Smooth muscle cell (in vitro differentiated cells): Measurements from ENCODE around the gene EML4. TPM values are rescaled to one million over a fixed set of nuclear protein-coding genes. Genes with fewer than 3 reads are reported as not detected.
"Not testable (repeated sequence)": the region's sequence is repeated elsewhere in the genome, so short reads cannot be mapped to it uniquely, and the experiment has no call there.

Experiments
- DNase-seq: peaks from one replicate; lab custom pipeline; 2025; ENCODE audit not compliant: unreplicated experiment; lab: John Stamatoyannopoulos, UW
- H2AFZ ChIP-seq: fragments of 200-600 bp; sonication (generic); 2 replicates; pipeline ENCODE4 v1.6.0; 2016; ENCODE audit warnings: antibody characterized with exemption, low read depth, mild to moderate bottlenecking
- H3F3A ChIP-seq: fragments of 200-600 bp; sonication (generic); 2 replicates; pipeline ENCODE4 v1.6.0; 2017; ENCODE audit warnings: antibody characterized with exemption, low read depth
- H3K27ac ChIP-seq: fragments of 200-600 bp; sonication (generic); 2 replicates; pipeline ENCODE4 v1.5.1; 2016; ENCODE audit warnings: low read depth, mild to moderate bottlenecking
- H3K27me3 ChIP-seq: fragments of 200-600 bp; sonication (generic); 2 replicates; pipeline ENCODE4 v1.6.1; 2016; ENCODE audit warnings: low read depth, mild to moderate bottlenecking
- H3K36me3 ChIP-seq: fragments of 200-600 bp; sonication (generic); 2 replicates; pipeline ENCODE4 v1.5.1; 2016; ENCODE audit warnings: low read depth
- H3K4me1 ChIP-seq: fragments of 200-600 bp; sonication (generic); 2 replicates; pipeline ENCODE4 v1.5.1; 2016; ENCODE audit warnings: low read depth
- H3K4me2 ChIP-seq: fragments of 200-600 bp; sonication (generic); 2 replicates; pipeline ENCODE4 v1.6.0; 2016; ENCODE audit warnings: mild to moderate bottlenecking
- H3K4me3 ChIP-seq: fragments of 200-600 bp; sonication (generic); 2 replicates; pipeline ENCODE4 v1.5.1; 2016; ENCODE audit warnings: mild to moderate bottlenecking
- H3K79me2 ChIP-seq: fragments of 200-600 bp; sonication (generic); 2 replicates; pipeline ENCODE4 v1.6.0; 2016; ENCODE audit warnings: low read depth, mild to moderate bottlenecking
- H3K9ac ChIP-seq: fragments of 200-600 bp; sonication (generic); 2 replicates; pipeline ENCODE4 v1.6.0; 2016; ENCODE audit warnings: low read depth
- H3K9me3 ChIP-seq: fragments of 200-600 bp; sonication (generic); replicated peaks from 2 replicates; pipeline ENCODE4 v1.5.1; 2016; ENCODE audit warnings: low read depth
- H4K20me1 ChIP-seq: fragments of 200-600 bp; sonication (generic); 2 replicates; pipeline ENCODE4 v1.6.0; 2016; ENCODE audit warnings: low read depth
- CTCF ChIP-seq: fragments of 200-600 bp; sonication (generic); IDR thresholded peaks from 2 replicates; pipeline ENCODE4 v1.5.1; 2017; ENCODE audit warnings: borderline replicate concordance, mild to moderate bottlenecking, antibody characterized with exemption; ENCODE audit not compliant: insufficient read depth, poor library complexity, severe bottlenecking
- WGBS: methylation state at CpG from one replicate; pipeline ENCODE4 v1.1.7; 2016; ENCODE audit warnings: low lambda C conversion rate; 5-methylcytosine and 5-hydroxymethylcytosine counted together
- polyA plus RNA-seq: library from polyadenylated mRNA; unstranded; fragments of >200 nt; fragmentation: Nextera tagmentation; extraction: Ambion mirVana; gene quantifications from 2 replicates; pipeline ENCODE4 v1.2.1, GENCODE V29; 2016
- total RNA-seq: library from RNA; depleted of rRNA; stranded (reverse); fragments of >200 nt; gene quantifications from 2 replicates; pipeline ENCODE4 v1.2.3, GENCODE V29; 2014

The EML4 gene
- total and polyA plus RNA-seq, 2 experiments from 2014 or later, result 33.6 to 46.2 TPM

DNA sequence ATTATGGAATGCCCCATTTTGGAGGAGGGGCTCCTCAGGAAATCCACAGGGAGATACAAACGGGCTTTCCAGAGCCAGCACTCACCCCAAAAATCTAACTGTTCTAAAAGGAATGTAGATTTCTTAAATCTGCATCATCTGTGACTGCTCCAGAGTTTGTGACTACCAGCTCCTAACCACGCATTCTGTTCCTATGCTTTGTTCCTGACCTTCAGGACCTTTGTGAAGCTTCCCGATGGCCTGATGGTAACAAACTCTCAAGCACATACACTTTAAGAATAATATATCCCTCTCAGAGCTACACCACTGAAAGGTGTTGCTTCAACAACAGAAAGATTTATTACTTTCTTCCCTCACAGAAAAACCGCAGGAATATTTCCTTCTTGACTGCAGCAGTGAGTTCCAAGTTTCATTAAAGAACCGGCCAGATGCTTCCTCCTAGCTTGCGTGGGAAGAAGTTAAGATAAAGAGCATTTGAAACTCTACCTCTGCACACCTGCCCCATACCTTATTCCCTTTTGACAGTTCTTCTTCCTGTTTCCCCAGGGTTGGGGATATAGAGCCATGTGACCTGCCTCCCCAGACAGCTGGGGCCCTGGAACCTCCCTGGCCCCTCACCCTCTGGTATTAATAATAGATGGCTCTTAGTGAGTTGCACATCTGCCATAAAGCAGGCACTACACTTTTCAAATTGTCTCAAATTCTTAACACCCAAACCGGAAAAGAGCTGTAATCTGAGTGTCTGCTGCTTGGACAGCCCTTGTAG, 40.2 kb upstream of the EML4 start:
- Histone ChIP-seq H4K20me1 (no peaks in the 10 kb centered on the region), H3K79me2 (no peaks in the 10 kb centered on the region), H3K4me2 (peak overlapping the region; percentile 4), H3K27ac (no peak overlapping the region), H3K4me3 (no peak overlapping the region), H3K9me3 (no peaks in the 10 kb centered on the region), H3K36me3 (no peaks in the 10 kb centered on the region), H3K9ac (no peak overlapping the region), H3K4me1 (peaks cover 41% of the 10 kb centered on the region), H3K27me3 (no peaks in the 10 kb centered on the region), H2AFZ (no peak overlapping the region), H3F3A (peaks cover 19% of the 10 kb centered on the region)
- DNase-seq, result no peak
- 63% methylated on average over 7 of the region's 7 CpGs for WGBS
- no peak for TF ChIP-seq CTCF

DNA sequence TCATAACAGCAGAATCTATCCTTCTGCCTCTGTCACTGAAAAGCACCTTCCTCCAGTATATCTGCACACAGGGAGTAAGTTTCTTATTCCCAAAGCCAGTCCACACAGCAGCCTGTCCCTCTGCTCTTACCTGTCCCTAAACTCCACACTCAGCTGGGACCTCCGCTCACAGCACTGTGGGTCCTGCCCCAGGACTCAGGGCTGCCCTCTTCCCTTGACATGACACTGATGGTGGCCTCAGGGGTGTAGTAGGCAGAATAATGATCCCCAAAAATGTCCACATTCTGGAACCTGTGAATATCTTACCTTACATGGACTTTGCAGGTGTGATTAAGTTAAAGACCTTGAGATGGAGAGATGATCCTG, 39.7 kb upstream of the EML4 start:
- Histone ChIP-seq H2AFZ (no peak overlapping the region), H3K36me3 (no peaks in the 10 kb centered on the region), H3K27ac (no peak overlapping the region), H3K9ac (no peak overlapping the region), H4K20me1 (no peaks in the 10 kb centered on the region), H3K4me3 (no peak overlapping the region), H3F3A (peaks cover 23% of the 10 kb centered on the region), H3K27me3 (no peaks in the 10 kb centered on the region), H3K9me3 (no peaks in the 10 kb centered on the region), H3K4me1 (peaks cover 39% of the 10 kb centered on the region), H3K79me2 (no peaks in the 10 kb centered on the region), H3K4me2 (peak overlapping the region; percentile 4)
- DNase-seq, result no peak
- 96% methylated on average over 1 of the region's 1 CpG for WGBS
- TF ChIP-seq CTCF, result no peak

GRCh38 chr2:42129947-42130346, 39.2 kb upstream of the EML4 start:
- 95% methylated on average over 5 of the region's 5 CpGs for WGBS
- Histone ChIP-seq H3K27me3 (no peaks in the 10 kb centered on the region), H3K9me3 (no peaks in the 10 kb centered on the region), H3K79me2 (no peaks in the 10 kb centered on the region), H3K36me3 (no peaks in the 10 kb centered on the region), H2AFZ (no peak overlapping the region), H3K4me2 (no peak overlapping the region), H3K9ac (no peak overlapping the region), H3K4me1 (peaks cover 34% of the 10 kb centered on the region), H3K4me3 (no peak overlapping the region), H4K20me1 (no peaks in the 10 kb centered on the region), H3K27ac (no peak overlapping the region), H3F3A (peaks cover 19% of the 10 kb centered on the region)
- DNase-seq, result no peak
- no peak for TF ChIP-seq CTCF

DNA sequence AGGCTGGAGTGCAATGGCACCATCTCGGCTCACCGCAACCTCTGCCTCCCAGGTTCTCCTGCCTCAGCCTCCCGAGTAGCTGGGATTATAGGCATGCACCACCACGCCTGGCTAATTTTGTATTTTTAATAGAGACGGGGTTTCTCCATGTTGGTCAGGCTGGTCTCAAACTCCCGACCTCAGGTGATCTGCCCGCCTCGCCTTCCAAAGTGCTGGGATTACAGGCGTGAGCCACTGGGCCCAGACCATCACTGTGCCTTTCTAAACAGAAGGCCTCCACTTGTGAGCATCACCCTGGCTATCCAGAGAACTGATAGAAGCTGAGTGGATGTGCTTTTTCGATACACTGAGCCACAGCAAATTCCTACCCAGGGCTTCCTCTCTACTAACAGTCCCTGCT, 38.3 kb upstream of the EML4 start:
- not testable (repeated sequence) for H3K9me3 ChIP-seq, H3K4me2 ChIP-seq, DNase-seq, H3K36me3 ChIP-seq, H3K27ac ChIP-seq, H3K4me3 ChIP-seq, H4K20me1 ChIP-seq, H3K79me2 ChIP-seq, H3K27me3 ChIP-seq, H2AFZ ChIP-seq, H3K9ac ChIP-seq
- peaks cover 19% of the 10 kb centered on the region for H3F3A ChIP-seq
- H3K4me1 ChIP-seq, result peaks cover 29% of the 10 kb centered on the region
- WGBS, result over 99% methylated on average over 10 of the region's 10 CpGs
